ENCODE measurements around the gene CPO.

Gene CPO

GRCh38 chr2:206982360-206982955, 43.1 kb downstream of the CPO start:
- Mint-ChIP-seq H3K4me1 (peaks cover 33% of the 10 kb centered on the region), H3K27me3 (ENCODE audit: low read depth) (no peaks in the 10 kb centered on the region), H3K4me3 (no peak overlapping the region), H3K36me3 (ENCODE audit: low read depth) (no peaks in the 10 kb centered on the region), H3K27ac (peak overlapping the region in 2 of 3 experiments; percentile 48 to 58), H3K9me3 (no peaks in the 10 kb centered on the region)
- no peak for TF ChIP-seq CTCF (IDR thresholded peaks at IDR 0.05; ENCODE audit: unreplicated experiment in 3 of 3)

GRCh38 chr2:206983161-206983859, 44.0 kb downstream of the CPO start:
- no peak overlapping the region for H3K4me3 Mint-ChIP-seq
- peak overlapping the region; percentile 12 to 58 (median 19) for H3K27ac Mint-ChIP-seq
- H3K36me3 Mint-ChIP-seq (ENCODE audit: low read depth) = no peaks in the 10 kb centered on the region
- no peaks in the 10 kb centered on the region for H3K9me3 Mint-ChIP-seq
- no peaks in the 10 kb centered on the region for H3K27me3 Mint-ChIP-seq (ENCODE audit: low read depth)
- peaks cover 33% of the 10 kb centered on the region for H3K4me1 Mint-ChIP-seq
- no peak for TF ChIP-seq CTCF (IDR thresholded peaks at IDR 0.05; ENCODE audit: unreplicated experiment in 3 of 3)

- H3K4me3 Mint-ChIP-seq = no peak overlapping the region
- H3K27ac Mint-ChIP-seq = no peak overlapping the region
- no peaks in the 10 kb centered on the region for H3K9me3 Mint-ChIP-seq
- H3K36me3 Mint-ChIP-seq (ENCODE audit: low read depth) = no peaks in the 10 kb centered on the region
- H3K27me3 Mint-ChIP-seq (ENCODE audit: low read depth) = no peaks in the 10 kb centered on the region
- H3K4me1 Mint-ChIP-seq = peaks cover 29% of the 10 kb centered on the region
- TF ChIP-seq CTCF (IDR thresholded peaks at IDR 0.05; ENCODE audit: unreplicated experiment in 3 of 3) = no peak
Measured at GRCh38 chr2:206984206-206984605, 44.9 kb downstream of the CPO start.

- no peak overlapping the region for H3K27ac Mint-ChIP-seq
- H3K4me1 Mint-ChIP-seq = peaks cover 38% of the 10 kb centered on the region
- no peaks in the 10 kb centered on the region for H3K9me3 Mint-ChIP-seq
- no peak overlapping the region for H3K4me3 Mint-ChIP-seq
- no peaks in the 10 kb centered on the region for H3K27me3 Mint-ChIP-seq (ENCODE audit: low read depth)
- H3K36me3 Mint-ChIP-seq (ENCODE audit: low read depth) = no peaks in the 10 kb centered on the region
- TF ChIP-seq CTCF (IDR thresholded peaks at IDR 0.05; ENCODE audit: unreplicated experiment in 3 of 3) = no peak
Measured at GRCh38 chr2:206986943-206987342, 47.6 kb downstream of the CPO start.

- no peaks in the 10 kb centered on the region for H3K36me3 Mint-ChIP-seq (ENCODE audit: low read depth)
- peaks cover 29% of the 10 kb centered on the region for H3K4me1 Mint-ChIP-seq
- no peak overlapping the region for H3K4me3 Mint-ChIP-seq
- no peak overlapping the region for H3K27ac Mint-ChIP-seq
- H3K9me3 Mint-ChIP-seq = no peaks in the 10 kb centered on the region
- no peaks in the 10 kb centered on the region for H3K27me3 Mint-ChIP-seq (ENCODE audit: low read depth)
- TF ChIP-seq CTCF (IDR thresholded peaks at IDR 0.05; ENCODE audit: unreplicated experiment in 3 of 3) = no peak
Measured at GRCh38 chr2:206987810-206988209, 48.5 kb downstream of the CPO start.

- no peaks in the 10 kb centered on the region for H3K27me3 Mint-ChIP-seq (ENCODE audit: low read depth)
- H3K36me3 Mint-ChIP-seq (ENCODE audit: low read depth) = no peaks in the 10 kb centered on the region
- peak overlapping the region in 1 of 3 experiments; percentile 59 for H3K27ac Mint-ChIP-seq
- H3K4me3 Mint-ChIP-seq = no peak overlapping the region
- no peaks in the 10 kb centered on the region for H3K9me3 Mint-ChIP-seq
- peaks cover 29% of the 10 kb centered on the region for H3K4me1 Mint-ChIP-seq
- TF ChIP-seq CTCF (IDR thresholded peaks at IDR 0.05; ENCODE audit: unreplicated experiment in 3 of 3) = no peak
Measured at GRCh38 chr2:206988884-206989283, 49.6 kb downstream of the CPO start.
